K562 (cell line): ENCODE data around the gene VTCN1. TPM values are rescaled to one million over a fixed set of nuclear protein-coding genes. Genes with fewer than 3 reads are reported as not detected.

Experiments
- ARID1B ChIP-seq: fragments of 450-650 bp; IDR thresholded peaks from 2 replicates; pipeline ENCODE4 v1.6.1; 2016; ENCODE audit warnings: antibody characterized with exemption, mild to moderate bottlenecking, inconsistent platforms
- ATF1 ChIP-seq, 2 experiments: fragments of 450-650 bp in 1 of 2; IDR thresholded peaks; 2 replicates each; pipeline ENCODE4 v1.6.1; 2016; ENCODE audit warnings: missing compliant biosample characterization in 1 of 2, missing genetic modification characterization in 1 of 2
- BACH1 ChIP-seq: fragments of 200-800 bp; sonication (Bioruptor generic); IDR thresholded peaks from 2 replicates; pipeline ENCODE4 v1.6.1; 2016; ENCODE audit warnings: missing genetic modification characterization, missing compliant biosample characterization
- CEBPB ChIP-seq: fragments of 450-650 bp; IDR thresholded peaks from 2 replicates; pipeline ENCODE4 v1.6.1; 2016; ENCODE audit warnings: missing genetic modification characterization, missing compliant biosample characterization
- ESRRB ChIP-seq: fragments of 250-450 bp; sonication (Bioruptor Pico); IDR thresholded peaks from 2 replicates; pipeline ENCODE4 v1.5.0; 2020; ENCODE audit warnings: mild to moderate bottlenecking, moderate library complexity, borderline replicate concordance
- HMGN3 ChIP-seq: IDR thresholded peaks from 2 replicates; pipeline ENCODE4 v1.6.1; 2011; ENCODE audit warnings: borderline replicate concordance, low read depth, mild to moderate bottlenecking, mixed read lengths, low read length; ENCODE audit not compliant: insufficient read length; ENCODE audit errors: extremely low read depth
- KAT7 ChIP-seq: sonication (generic); formaldehyde crosslinking; IDR thresholded peaks from 2 replicates; pipeline ENCODE4 v1.8.0; 2022; ENCODE audit warnings: missing genetic modification reagents, mild to moderate bottlenecking, borderline replicate concordance
- KDM4B ChIP-seq, 2 experiments: fragments of 450-650 bp in 1 of 2; sonication (generic) in 1 of 2; IDR thresholded peaks; 2 replicates each; pipeline ENCODE4 v1.6.1; 2016 to 2017; ENCODE audit warnings: borderline replicate concordance in 2 of 2, antibody characterized with exemption in 1 of 2, low read depth in 1 of 2, mild to moderate bottlenecking in 1 of 2
- KLF1 ChIP-seq: fragments of 450-650 bp; IDR thresholded peaks from 2 replicates; pipeline ENCODE4 v1.6.1; 2016; ENCODE audit warnings: missing genetic modification characterization, missing compliant biosample characterization
- MAZ ChIP-seq, 2 experiments: fragments of 450-650 bp in 1 of 2; sonication (generic) in 1 of 2; formaldehyde crosslinking; IDR thresholded peaks in 1 of 2; conservative IDR thresholded peaks in 1 of 2; 2 replicates each; pipeline versions ENCODE4 v1.4.0 to v1.5.0; 2020; ENCODE audit warnings: mild to moderate bottlenecking in 1 of 2, missing genetic modification reagents in 1 of 2
- MCM3 ChIP-seq: fragments of 450-650 bp; IDR thresholded peaks from 2 replicates; pipeline ENCODE4 v1.6.1; 2016
- PHB2 ChIP-seq: fragments of 450-650 bp; IDR thresholded peaks from 2 replicates; pipeline ENCODE4 v1.6.1; 2017; ENCODE audit warnings: low read depth
- SPI1 ChIP-seq: IDR thresholded peaks from 2 replicates; pipeline ENCODE4 v1.6.1; 2011; ENCODE audit warnings: low read depth, low read length, control low read depth, borderline replicate concordance
- TEAD4 ChIP-seq, 2 experiments: sonication (generic) in 1 of 2; formaldehyde crosslinking in 1 of 2; IDR thresholded peaks; 2 replicates each; pipeline versions ENCODE4 v1.6.1 to v1.8.0; 2012 to 2022; ENCODE audit warnings: borderline replicate concordance in 1 of 2, inconsistent platforms in 1 of 2, low read length in 1 of 2, mild to moderate bottlenecking in 1 of 2, missing genetic modification reagents in 1 of 2
- ZKSCAN8 ChIP-seq: fragments of 200-800 bp; sonication (Bioruptor generic); IDR thresholded peaks from 2 replicates; pipeline ENCODE4 v1.6.1; 2016; ENCODE audit warnings: missing genetic modification characterization, missing compliant biosample characterization
- ZNF551 ChIP-seq: fragments of 250-450 bp; sonication (Bioruptor Pico); IDR thresholded peaks from 2 replicates; pipeline ENCODE4 v1.5.0; 2021; ENCODE audit warnings: mild to moderate bottlenecking, moderate library complexity
- ZSCAN32 ChIP-seq: fragments of 450-650 bp; formaldehyde crosslinking; IDR thresholded peaks from 2 replicates; pipeline ENCODE4 v1.4.0; 2020; ENCODE audit warnings: mild to moderate bottlenecking, moderate library complexity
- polyA plus RNA-seq, 8 experiments: library from polyadenylated mRNA; depleted of rRNA in 4 of 8; stranded (reverse) in 5 of 8; unstranded in 3 of 8; fragments of >200 nt; fragmentation: Nextera tagmentation in 2 of 8; fragmentation: Illumina TruSeq in 1 of 8; extraction: Ambion mirVana in 2 of 8; extraction: Trizol in 1 of 8; gene quantifications; 2 replicates each; pipeline versions ENCODE4 v1.2.1 to v1.2.3, GENCODE V29; 2011 to 2014; ENCODE audit warnings: inconsistent platforms in 1 of 8, missing spikeins in 1 of 8
- total RNA-seq, 7 experiments: library from RNA; depleted of rRNA in 6 of 7; stranded (reverse); fragments of >200 nt in 6 of 7; fragmentation: Illumina TruSeq in 2 of 7; extraction: Trizol in 2 of 7; gene quantifications; 2 replicates each; pipeline versions ENCODE4 v1.2.1 to v1.2.3, GENCODE V29; 2011 to 2021; ENCODE audit warnings: low replicate concordance in 1 of 7
- TF ChIP-seq, protein P1 (sequence below), 2 experiments: fragments of 450-650 bp; formaldehyde crosslinking in 1 of 2; IDR thresholded peaks; 2 replicates each; pipeline versions ENCODE4 v1.4.0 to v1.6.1; 2014 to 2020; ENCODE audit warnings: mild to moderate bottlenecking in 2 of 2, borderline replicate concordance in 1 of 2, low read depth in 1 of 2
- TF ChIP-seq, protein P2 (sequence below): fragments of 450-650 bp; IDR thresholded peaks from 2 replicates; pipeline ENCODE4 v1.6.1; 2014; ENCODE audit warnings: low read depth, mild to moderate bottlenecking, moderate library complexity, borderline replicate concordance

VTCN1 gene
- total and polyA plus RNA-seq, 9 of the 15 experiments (the other 6 are each of a cell fraction or from before 2014, with no cell fraction given), result not detected

- TF ChIP-seq, protein P1, sequence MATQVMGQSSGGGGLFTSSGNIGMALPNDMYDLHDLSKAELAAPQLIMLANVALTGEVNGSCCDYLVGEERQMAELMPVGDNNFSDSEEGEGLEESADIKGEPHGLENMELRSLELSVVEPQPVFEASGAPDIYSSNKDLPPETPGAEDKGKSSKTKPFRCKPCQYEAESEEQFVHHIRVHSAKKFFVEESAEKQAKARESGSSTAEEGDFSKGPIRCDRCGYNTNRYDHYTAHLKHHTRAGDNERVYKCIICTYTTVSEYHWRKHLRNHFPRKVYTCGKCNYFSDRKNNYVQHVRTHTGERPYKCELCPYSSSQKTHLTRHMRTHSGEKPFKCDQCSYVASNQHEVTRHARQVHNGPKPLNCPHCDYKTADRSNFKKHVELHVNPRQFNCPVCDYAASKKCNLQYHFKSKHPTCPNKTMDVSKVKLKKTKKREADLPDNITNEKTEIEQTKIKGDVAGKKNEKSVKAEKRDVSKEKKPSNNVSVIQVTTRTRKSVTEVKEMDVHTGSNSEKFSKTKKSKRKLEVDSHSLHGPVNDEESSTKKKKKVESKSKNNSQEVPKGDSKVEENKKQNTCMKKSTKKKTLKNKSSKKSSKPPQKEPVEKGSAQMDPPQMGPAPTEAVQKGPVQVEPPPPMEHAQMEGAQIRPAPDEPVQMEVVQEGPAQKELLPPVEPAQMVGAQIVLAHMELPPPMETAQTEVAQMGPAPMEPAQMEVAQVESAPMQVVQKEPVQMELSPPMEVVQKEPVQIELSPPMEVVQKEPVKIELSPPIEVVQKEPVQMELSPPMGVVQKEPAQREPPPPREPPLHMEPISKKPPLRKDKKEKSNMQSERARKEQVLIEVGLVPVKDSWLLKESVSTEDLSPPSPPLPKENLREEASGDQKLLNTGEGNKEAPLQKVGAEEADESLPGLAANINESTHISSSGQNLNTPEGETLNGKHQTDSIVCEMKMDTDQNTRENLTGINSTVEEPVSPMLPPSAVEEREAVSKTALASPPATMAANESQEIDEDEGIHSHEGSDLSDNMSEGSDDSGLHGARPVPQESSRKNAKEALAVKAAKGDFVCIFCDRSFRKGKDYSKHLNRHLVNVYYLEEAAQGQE (IDR thresholded peaks at IDR 0.05; ENCODE audit: borderline replicate concordance), result peak; percentile 33; the same call in 1 of the 2 replicates
- TF ChIP-seq, protein P1 (CRISPR knock-in tag; IDR thresholded peaks at IDR 0.05; ENCODE audit: low read depth), result no peak
- TF ChIP-seq BACH1 (tag), result no peak
- TF ChIP-seq ZKSCAN8 (CRISPR knock-in tag), result no peak
- TF ChIP-seq KLF1, result no peak
- TF ChIP-seq PHB2, result no peak
- TF ChIP-seq, protein P2, sequence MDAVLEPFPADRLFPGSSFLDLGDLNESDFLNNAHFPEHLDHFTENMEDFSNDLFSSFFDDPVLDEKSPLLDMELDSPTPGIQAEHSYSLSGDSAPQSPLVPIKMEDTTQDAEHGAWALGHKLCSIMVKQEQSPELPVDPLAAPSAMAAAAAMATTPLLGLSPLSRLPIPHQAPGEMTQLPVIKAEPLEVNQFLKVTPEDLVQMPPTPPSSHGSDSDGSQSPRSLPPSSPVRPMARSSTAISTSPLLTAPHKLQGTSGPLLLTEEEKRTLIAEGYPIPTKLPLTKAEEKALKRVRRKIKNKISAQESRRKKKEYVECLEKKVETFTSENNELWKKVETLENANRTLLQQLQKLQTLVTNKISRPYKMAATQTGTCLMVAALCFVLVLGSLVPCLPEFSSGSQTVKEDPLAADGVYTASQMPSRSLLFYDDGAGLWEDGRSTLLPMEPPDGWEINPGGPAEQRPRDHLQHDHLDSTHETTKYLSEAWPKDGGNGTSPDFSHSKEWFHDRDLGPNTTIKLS, result 0 out of 2 replicates have a peak, but pooled peaks have one; percentile 38
- TF ChIP-seq MAZ (CRISPR knock-in tag; conservative IDR thresholded peaks at IDR 0.05 in 1 of 2, IDR thresholded peaks at IDR 0.05 in 1 of 2), result peak in 1 of 2 experiments; percentile 22; a peak in 1 of 4 replicates
- no peak for TF ChIP-seq KAT7 (CRISPR knock-in tag)
- TF ChIP-seq ESRRB (CRISPR knock-in tag), result no peak
- TF ChIP-seq TEAD4 (IDR thresholded peaks at IDR 0.05; ENCODE audit: low read length), result peak; percentile 71; the same call in 1 of the 2 replicates
- TF ChIP-seq TEAD4 (CRISPR knock-in tag; IDR thresholded peaks at IDR 0.05; ENCODE audit: borderline replicate concordance), result no peak
- no peak for TF ChIP-seq ZNF551 (CRISPR knock-in tag)
- TF ChIP-seq SPI1, result peak; percentile 66; the same call in 1 of the 2 replicates
- 0 out of 2 replicates have a peak, but pooled peaks have one; percentile 15 for TF ChIP-seq CEBPB
- no peak for TF ChIP-seq MCM3
- TF ChIP-seq ZSCAN32 (CRISPR knock-in tag), result no peak
- no peak for TF ChIP-seq HMGN3
- no peak for TF ChIP-seq ATF1 (CRISPR knock-in tag; IDR thresholded peaks at IDR 0.05)
- peak; percentile 69 for TF ChIP-seq ATF1 (tag; IDR thresholded peaks at IDR 0.05)
- TF ChIP-seq KDM4B (IDR thresholded peaks at IDR 0.05; ENCODE audit: borderline replicate concordance in 2 of 2, low read depth in 1 of 2), result peak in 1 of 2 experiments; percentile 100; a peak in 2 of 4 replicates
- TF ChIP-seq ARID1B, result peak; percentile 58; the same call in 1 of the 2 replicates
These were observed 29.1 kb downstream of the VTCN1 start (continued) for GRCh38 chr1:117181630-117182041.
